Colonic mucosa (tissue), 4 donors: ENCODE results near the gene CDC34. TPM values are rescaled to one million over a fixed set of nuclear protein-coding genes. Genes with fewer than 3 reads are reported as not detected.

Experiments used
- DNase-seq: peaks from one replicate; pipeline ENCODE4 v3.0.0-alpha.2; 2020
- H3K27ac ChIP-seq: fragments of 200-600 bp; one replicate; pipeline ENCODE4 v1.8.0; 2021
- H3K27me3 ChIP-seq: fragments of 200-600 bp; one replicate; pipeline ENCODE4 v1.8.0; 2021
- H3K36me3 ChIP-seq: fragments of 200-600 bp; one replicate; pipeline ENCODE4 v1.8.0; 2021
- H3K4me1 ChIP-seq: fragments of 200-600 bp; one replicate; pipeline ENCODE4 v1.8.0; 2021; ENCODE audit warnings: mild to moderate bottlenecking
- H3K4me3 ChIP-seq: fragments of 200-600 bp; one replicate; pipeline ENCODE4 v1.8.0; 2021
- H3K9ac ChIP-seq, 2 donors: one replicate each; pipeline ENCODE4 v1.7.0; 2013; ENCODE audit warnings: control low read depth in 2 of 2, low read depth in 2 of 2, low read length in 2 of 2
- H3K9me3 ChIP-seq: fragments of 200-600 bp; one replicate; pipeline ENCODE4 v1.8.0; 2021
- CTCF ChIP-seq: fragments of 200-600 bp; IDR thresholded peaks from one replicate; pipeline ENCODE4 v1.8.0; 2022; ENCODE audit warnings: antibody characterized with exemption, mild to moderate bottlenecking
- intact Hi-C: fragments of 100-400 bp; cut with DNase I; formaldehyde crosslinking; loops from one replicate; pipeline ENCODE4 v1.14.1; 2022
- total RNA-seq, 2 donors: library from RNA; stranded (reverse); fragmentation: NEBNext Ultra II Directional in 1 of 2; extraction: Animal tissue kit (Norgen Biotek cat#: 25700) in 1 of 2; gene quantifications; one replicate each; pipeline ENCODE4 v1.2.1, GENCODE V29; 2021
- donor health status: healthy.
- donor health status: DM: no; HTN: no; CAD: no.
- donor health status: DM: no; HTN: no; CAD: no.

The CDC34 gene
- total RNA-seq, 2 donors from 2014 or later: 60.7 to 93.4 TPM

GRCh38 chr19:498977-499623, 32.5 kb upstream of the CDC34 start:
- no peak for DNase-seq
- Histone ChIP-seq H3K4me1 (no peaks in the 10 kb centered on the region), H3K27me3 (peaks cover 28% of the 10 kb centered on the region), H3K9me3 (no peaks in the 10 kb centered on the region), H3K36me3 (no peaks in the 10 kb centered on the region), H3K9ac (no peak overlapping the region), H3K27ac (no peak overlapping the region), H3K4me3 (no peak overlapping the region)
- intact Hi-C loops: no loop called here
- no peak for TF ChIP-seq CTCF

- DNase-seq: no peak
- intact Hi-C loops: no loop called here
- Histone ChIP-seq H3K4me3 (no peak overlapping the region), H3K27me3 (peaks cover 18% of the 10 kb centered on the region), H3K4me1 (no peaks in the 10 kb centered on the region), H3K27ac (no peak overlapping the region), H3K36me3 (no peaks in the 10 kb centered on the region), H3K9ac (no peak overlapping the region), H3K9me3 (no peaks in the 10 kb centered on the region)
- TF ChIP-seq CTCF: no peak
Observed at GRCh38 chr19:501646-502045, 29.9 kb upstream of the CDC34 start.

- intact Hi-C loops: no loop called here
- H3K9me3 ChIP-seq: no peaks in the 10 kb centered on the region
- H3K27me3 ChIP-seq: no peaks in the 10 kb centered on the region
- TF ChIP-seq CTCF: no peak
- peaks cover 9% of the 10 kb centered on the region for H3K4me1 ChIP-seq
- no peaks in the 10 kb centered on the region for H3K36me3 ChIP-seq
- H3K27ac ChIP-seq: no peak overlapping the region
- no peak overlapping the region for H3K9ac ChIP-seq
- no peak for DNase-seq
- no peak overlapping the region for H3K4me3 ChIP-seq
Observed at GRCh38 chr19:504616-505015, 26.9 kb upstream of the CDC34 start.

- H3K4me1 ChIP-seq: peaks cover 17% of the 10 kb centered on the region
- H3K9me3 ChIP-seq: no peaks in the 10 kb centered on the region
- peak; percentile 98 for DNase-seq
- peak overlapping the region; percentile 74 for H3K9ac ChIP-seq
- H3K4me3 ChIP-seq: peak overlapping the region; percentile 100
- H3K27ac ChIP-seq: peak overlapping the region; percentile 93
- H3K36me3 ChIP-seq: no peaks in the 10 kb centered on the region
- TF ChIP-seq CTCF: peak; percentile 84
- H3K27me3 ChIP-seq: no peaks in the 10 kb centered on the region
- intact Hi-C loops: no loop called here
Observed at GRCh38 chr19:506404-507285, 24.9 kb upstream of the CDC34 start.

- no peaks in the 10 kb centered on the region for H3K36me3 ChIP-seq
- peak within 1 kb of the TSS; percentile 100 for H3K4me3 ChIP-seq
- H3K9me3 ChIP-seq: no peaks in the 10 kb centered on the region
Observed at GRCh38 chr19:507286-508203, 24.0 kb upstream of the CDC34 start, which contains the start of gene TPGS1. TSS of gene TPGS1 (plus strand) at chr19:507497. CDS start at chr19:507507, 10 bp downstream.

More at GRCh38 chr19:507286-508203, 24.0 kb upstream of the CDC34 start, which contains the start of gene TPGS1:
- Histone ChIP-seq H3K4me1 (peaks cover 17% of the 10 kb centered on the region), H3K27me3 (no peaks in the 10 kb centered on the region), H3K27ac (peak within 1 kb of the TSS; percentile 93), H3K9ac (peak within 1 kb of the TSS; percentile 74)
- TF ChIP-seq CTCF: no peak
- intact Hi-C loops: no loop called here
- peak; percentile 83 for DNase-seq
